Stimulated activated CD8-positive, alpha-beta memory T cell treated with anti-CD3 and anti-CD28 coated beads, Interleukin-4, amount 100 ng/mL, for 4 hours (primary cell): ENCODE results near the gene LSAMP.
"Not testable (repeated sequence)": the region's sequence is repeated elsewhere in the genome, so short reads cannot be mapped to it uniquely, and the experiment has no call there.

ENCODE experiments used
- DNase-seq, 2 donors: peaks; one replicate each; pipeline ENCODE4 v3.0.0-alpha.2; 2020; ENCODE audit warnings: low read depth in 2 of 2, low spot score in 1 of 2

Gene LSAMP

GRCh38 chr3:115857518-115858136 is 587.7 kb downstream of the LSAMP start:
- DNase-seq, result no peak

- DNase-seq, result no peak
Measured at GRCh38 chr3:115855911-115856310, 589.4 kb downstream of the LSAMP start.

- DNase-seq, result no peak
Measured at GRCh38 chr3:115853104-115853503, 592.2 kb downstream of the LSAMP start.

- DNase-seq, result no peak
Measured at GRCh38 chr3:115852278-115852677, 593.0 kb downstream of the LSAMP start.

GRCh38 chr3:115851571-115851970 is 593.7 kb downstream of the LSAMP start:
- DNase-seq, result no peak

- DNase-seq, result no peak
Measured at GRCh38 chr3:115848641-115849040, 596.6 kb downstream of the LSAMP start.

GRCh38 chr3:115845986-115846385 is 599.3 kb downstream of the LSAMP start:
- no peak for DNase-seq

- DNase-seq, result not testable (repeated sequence)
Measured at GRCh38 chr3:115844729-115845128, 600.6 kb downstream of the LSAMP start.

GRCh38 chr3:115843206-115843605 is 602.1 kb downstream of the LSAMP start:
- no peak for DNase-seq

GRCh38 chr3:115839246-115839645 is 606.0 kb downstream of the LSAMP start:
- no peak for DNase-seq

- no peak for DNase-seq
Measured at GRCh38 chr3:115838786-115839185, 606.5 kb downstream of the LSAMP start.

- DNase-seq, result no peak
Measured at GRCh38 chr3:115836944-115837343, 608.3 kb downstream of the LSAMP start.

- no peak for DNase-seq
Measured at GRCh38 chr3:115835946-115836345, 609.3 kb downstream of the LSAMP start.

- no peak for DNase-seq
Measured at GRCh38 chr3:115834068-115834467, 611.2 kb downstream of the LSAMP start.

GRCh38 chr3:115833074-115833473 is 612.2 kb downstream of the LSAMP start:
- DNase-seq, result no peak

- no peak for DNase-seq
Measured at GRCh38 chr3:115832265-115832664, 613.0 kb downstream of the LSAMP start.

- no peak for DNase-seq
Measured at GRCh38 chr3:115831864-115832263, 613.4 kb downstream of the LSAMP start.

GRCh38 chr3:115830764-115831395 is 614.4 kb downstream of the LSAMP start:
- no peak for DNase-seq

GRCh38 chr3:115828401-115828800 is 616.9 kb downstream of the LSAMP start:
- DNase-seq, result no peak

GRCh38 chr3:115827495-115827894 is 617.8 kb downstream of the LSAMP start:
- DNase-seq, result no peak

GRCh38 chr3:115825046-115825445 is 620.2 kb downstream of the LSAMP start:
- DNase-seq, result no peak

- no peak for DNase-seq
Measured at GRCh38 chr3:115823083-115823482, 622.2 kb downstream of the LSAMP start.

GRCh38 chr3:115822579-115822978 is 622.7 kb downstream of the LSAMP start:
- DNase-seq, result no peak
